OCI-M2 (cell line): ENCODE measurements around the gene RADIL.

ENCODE experiments used
- DNase-seq: peaks from one replicate; lab custom pipeline; 2025; ENCODE audit not compliant: unreplicated experiment; lab: John Stamatoyannopoulos, UW

The RADIL gene

GRCh38 chr7:4856336-4857057, 27.0 kb downstream of the RADIL start:
- no peak for DNase-seq

- DNase-seq: no peak
Observed at GRCh38 chr7:4854916-4855315, 28.6 kb downstream of the RADIL start.

GRCh38 chr7:4851459-4852422, 31.8 kb downstream of the RADIL start:
- DNase-seq: no peak

- no peak for DNase-seq
Observed at GRCh38 chr7:4850262-4850795, 33.2 kb downstream of the RADIL start.

GRCh38 chr7:4849390-4849789, 34.1 kb downstream of the RADIL start:
- no peak for DNase-seq

GRCh38 chr7:4845740-4846142, 37.8 kb downstream of the RADIL start:
- no peak for DNase-seq

- DNase-seq: no peak
Observed at GRCh38 chr7:4842319-4843064, 41.0 kb downstream of the RADIL start.

- no peak for DNase-seq
Observed at GRCh38 chr7:4841836-4842235, 41.7 kb downstream of the RADIL start.

- DNase-seq: no peak
Observed at GRCh38 chr7:4841007-4841784, 42.3 kb downstream of the RADIL start.

GRCh38 chr7:4840079-4840501, 43.4 kb downstream of the RADIL start:
- no peak for DNase-seq

- no peak for DNase-seq
Observed at GRCh38 chr7:4838626-4839334, 44.7 kb downstream of the RADIL start.

- DNase-seq: no peak
Observed at GRCh38 chr7:4837803-4838625, 45.5 kb downstream of the RADIL start.

- no peak for DNase-seq
Observed at GRCh38 chr7:4837041-4837802, 46.3 kb downstream of the RADIL start.

GRCh38 chr7:4836206-4836661, 47.3 kb downstream of the RADIL start:
- DNase-seq: no peak

- no peak for DNase-seq
Observed at GRCh38 chr7:4835398-4836205, 47.9 kb downstream of the RADIL start.

- no peak for DNase-seq
Observed at GRCh38 chr7:4834601-4835397, 48.7 kb downstream of the RADIL start.
